OCI-LY7 (cell line): ENCODE results near the gene UBAP2. TPM values are rescaled to one million over a fixed set of nuclear protein-coding genes. Genes with fewer than 3 reads are reported as not detected.

Source experiments
- BruUV-seq: library from RNA; stranded (reverse); fragments of 400-500 nt; replicated peaks from 2 replicates; lab custom pipeline; 2021; lab: Mats Ljungman, UMichigan
- CTCF ChIA-PET: fragments of 300-600 bp; sonication (Branson Sonifier 250); formaldehyde crosslinking; loops from one replicate; lab custom pipeline; 2022; ENCODE audit warnings: antibody characterized with exemption; ENCODE audit not compliant: unreplicated experiment; lab: Charles Lee
- POLR2A ChIA-PET: fragments of 300-600 bp; sonication (Branson Sonifier 250); formaldehyde crosslinking; loops from one replicate; lab custom pipeline; 2022; ENCODE audit warnings: antibody characterized with exemption; lab: Charles Lee
- DNase-seq: peaks from one replicate; pipeline ENCODE4 v3.0.0-alpha.2; 2015; ENCODE audit warnings: low spot score
- H2AFZ ChIP-seq: fragments of 200-600 bp; sonication (generic), shearing (Covaris generic); 2 replicates; pipeline ENCODE4 v1.6.1; 2014; ENCODE audit warnings: mild to moderate bottlenecking, antibody characterized with exemption, low read length, moderate library complexity
- H3K27ac ChIP-seq: fragments of 200-600 bp; sonication (generic); 2 replicates; pipeline ENCODE4 v1.5.1; 2014; ENCODE audit warnings: mixed run types, low read depth, mild to moderate bottlenecking, moderate library complexity, low read length, inconsistent platforms; ENCODE audit not compliant: poor library complexity, severe bottlenecking
- H3K36me3 ChIP-seq: fragments of 200-600 bp; sonication (generic); 2 replicates; pipeline ENCODE4 v1.6.1; 2014; ENCODE audit warnings: mild to moderate bottlenecking, antibody characterized with exemption, low read length, moderate library complexity, mixed read lengths; ENCODE audit not compliant: insufficient read depth
- H3K4me1 ChIP-seq: fragments of 200-600 bp; sonication (generic); 2 replicates; pipeline ENCODE4 v1.5.1; 2014; ENCODE audit warnings: mild to moderate bottlenecking, low read length; ENCODE audit not compliant: insufficient read depth, poor library complexity, severe bottlenecking
- H3K4me2 ChIP-seq: fragments of 200-600 bp; sonication (generic); 2 replicates; pipeline ENCODE4 v1.6.1; 2014; ENCODE audit warnings: mild to moderate bottlenecking, low read length
- H3K4me3 ChIP-seq: fragments of 200-600 bp; sonication (generic); 2 replicates; pipeline ENCODE4 v1.5.1; 2014; ENCODE audit warnings: mild to moderate bottlenecking, low read depth, low read length; ENCODE audit not compliant: poor library complexity, severe bottlenecking
- H3K79me2 ChIP-seq: fragments of 200-600 bp; sonication (generic); 2 replicates; pipeline ENCODE4 v1.6.1; 2016; ENCODE audit warnings: low read depth, mild to moderate bottlenecking, low read length, moderate library complexity, mixed read lengths; ENCODE audit not compliant: insufficient read depth
- H3K9me2 ChIP-seq: fragments of 200-600 bp; sonication (generic); 2 replicates; pipeline ENCODE4 v1.6.1; 2016; ENCODE audit warnings: mild to moderate bottlenecking, low read length, mixed read lengths; ENCODE audit not compliant: insufficient read depth
- H3K9me3 ChIP-seq: fragments of 200-600 bp; sonication (generic); 2 replicates; pipeline ENCODE4 v1.6.1; 2014; ENCODE audit warnings: mild to moderate bottlenecking, mixed run types, low read length, mixed read lengths
- H4K20me1 ChIP-seq: fragments of 200-600 bp; sonication (generic); 2 replicates; pipeline ENCODE4 v1.6.1; 2014; ENCODE audit warnings: mild to moderate bottlenecking, antibody characterized with exemption, low read length, moderate library complexity, mixed read lengths; ENCODE audit not compliant: insufficient read depth
- CTCF ChIP-seq: fragments of 200-600 bp; sonication (generic); conservative IDR thresholded peaks from 2 replicates; pipeline ENCODE4 v1.5.1; 2014; ENCODE audit warnings: mild to moderate bottlenecking, antibody characterized with exemption, low read length, moderate library complexity, mixed read lengths
- EZH2phosphoT487 ChIP-seq: fragments of 200-600 bp; sonication (generic); IDR thresholded peaks from 2 replicates; pipeline ENCODE4 v1.6.1; 2018; ENCODE audit warnings: low read depth, borderline replicate concordance, mild to moderate bottlenecking, mixed run types, antibody characterized with exemption, low read length, moderate library complexity, mixed read lengths
- intact Hi-C: fragments of 100-400 bp; cut with micrococcal nuclease; formaldehyde crosslinking; loops from one replicate; pipeline ENCODE4 v1.10.0; 2022; ENCODE audit not compliant: unreplicated experiment
- total RNA-seq, 2 experiments: library from RNA; depleted of rRNA in 1 of 2; stranded (reverse); fragments of >200 nt in 1 of 2; shearing (Covaris generic) in 1 of 2; gene quantifications; 2 replicates each; pipeline ENCODE4 v1.2.3, GENCODE V29; 2014 to 2022

UBAP2 gene
- total RNA-seq, 2 experiments from 2014 or later = 28.5 to 63.9 TPM

DNA sequence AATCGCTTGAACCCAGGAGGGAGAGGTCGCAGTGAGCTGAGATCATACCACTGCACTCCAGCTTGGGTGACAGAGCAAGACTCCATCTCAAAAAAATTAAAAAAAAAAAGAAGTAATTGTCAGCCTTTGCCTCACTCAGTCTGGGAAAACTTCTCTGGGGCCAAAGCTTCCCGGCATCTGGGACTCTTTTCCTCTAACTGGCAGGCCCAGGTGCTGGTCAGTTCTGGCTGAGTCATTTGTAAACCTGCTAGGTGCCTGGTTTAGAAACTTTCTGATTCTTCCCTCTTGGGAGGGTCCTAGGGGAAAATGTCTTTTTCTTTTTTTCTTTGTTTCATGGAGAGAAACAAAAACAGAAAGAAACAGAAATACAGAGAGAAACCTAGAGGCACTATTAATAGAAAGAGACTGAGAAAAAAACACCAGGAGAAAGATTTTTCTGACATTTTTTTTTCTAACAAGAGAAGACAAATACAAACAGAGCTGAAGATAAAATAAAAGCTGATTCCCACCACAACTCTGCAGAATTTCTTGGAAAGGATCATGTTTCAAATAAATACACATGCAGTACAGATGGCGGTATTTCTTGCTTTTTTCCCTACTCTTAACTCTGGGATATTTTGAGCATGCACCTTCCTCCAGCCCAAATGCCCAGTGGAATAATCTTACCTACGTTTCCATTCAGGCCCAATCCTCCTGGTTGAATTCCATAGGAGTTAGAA, 22.1 kb upstream of the UBAP2 start:
- POLR2A ChIA-PET = interaction anchor here (0.7 kb wide), 1 partner anchor 56 kb away, joined by 3 read pairs; the partner anchor contains the start of gene DCAF12
- no peak overlapping the region for H3K4me2 ChIP-seq
- no peak overlapping the region for H2AFZ ChIP-seq

GRCh38 chr9:34069831-34070230, 21.1 kb upstream of the UBAP2 start:
- Histone ChIP-seq H3K27ac (no peak overlapping the region), H2AFZ (no peak overlapping the region), H3K4me2 (no peak overlapping the region), H3K4me1 (peaks cover 3% of the 10 kb centered on the region), H3K9me2 (no peaks in the 10 kb centered on the region), H4K20me1 (no peaks in the 10 kb centered on the region), H3K4me3 (no peak overlapping the region), H3K9me3 (no peaks in the 10 kb centered on the region), H3K36me3 (no peaks in the 10 kb centered on the region), H3K79me2 (no peaks in the 10 kb centered on the region)
- ChIA-PET POLR2A (interaction anchor here (0.7 kb wide), 1 partner anchor 57 kb away, joined by 3 read pairs; the partner anchor contains the start of gene DCAF12), CTCF (no interaction called here)
- TF ChIP-seq CTCF = no peak
- no peak for TF ChIP-seq EZH2phosphoT487
- no TSS peak for BruUV-seq
- no peak for DNase-seq
- intact Hi-C loops = loop anchor here (10.0 kb wide), 1 partner anchor 145 kb away; no protein-coding TSS in a partner anchor

More for the DNA sequence above, 22.1 kb upstream of the UBAP2 start:
- CTCF ChIA-PET = no interaction called here
- Histone ChIP-seq H4K20me1 (no peaks in the 10 kb centered on the region), H3K79me2 (no peaks in the 10 kb centered on the region), H3K9me2 (no peaks in the 10 kb centered on the region), H3K4me3 (no peak overlapping the region), H3K4me1 (peaks cover 3% of the 10 kb centered on the region), H3K27ac (no peak overlapping the region), H3K36me3 (no peaks in the 10 kb centered on the region), H3K9me3 (no peaks in the 10 kb centered on the region)
- BruUV-seq = no TSS peak
- no peak for DNase-seq
- no peak for TF ChIP-seq EZH2phosphoT487
- TF ChIP-seq CTCF = no peak
- intact Hi-C loops = loop anchor here (10.0 kb wide), 1 partner anchor 146 kb away; no protein-coding TSS in a partner anchor

DNA sequence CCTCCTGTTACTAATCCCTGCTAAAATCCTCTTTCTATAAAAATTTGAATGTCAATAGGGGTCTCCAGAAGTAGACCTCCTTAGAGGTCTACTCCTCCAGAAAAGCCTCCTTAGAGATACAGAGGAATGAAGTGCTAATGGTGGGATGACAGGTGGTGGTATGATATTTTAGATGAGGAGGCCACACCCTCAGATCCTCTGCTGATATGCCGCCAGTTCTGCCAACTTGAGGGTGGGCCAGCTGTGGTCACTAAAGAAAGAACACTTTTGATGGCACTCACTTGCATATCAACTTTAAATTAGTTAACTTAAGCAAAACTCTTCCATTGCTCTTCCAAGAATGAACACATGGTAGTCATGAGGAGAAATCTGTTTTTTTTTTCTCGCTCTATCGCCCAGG, 16.9 kb upstream of the UBAP2 start:
- intact Hi-C loops = no loop called here
- no peak overlapping the region for H3K4me2 ChIP-seq
- H3K4me1 ChIP-seq = no peaks in the 10 kb centered on the region
- ChIA-PET CTCF (no interaction called here), POLR2A (interaction anchor here (0.7 to 0.8 kb wide), 2 partner anchors 18 to 1678 kb away, joined by 3 to 4 read pairs; no protein-coding TSS in a partner anchor)
- TF ChIP-seq EZH2phosphoT487 (no peak), CTCF (no peak)
- no peak overlapping the region for H3K4me3 ChIP-seq
- H2AFZ ChIP-seq = no peak overlapping the region
- H3K36me3 ChIP-seq = no peaks in the 10 kb centered on the region
- no peak for DNase-seq
- no peaks in the 10 kb centered on the region for H3K9me2 ChIP-seq
- H3K79me2 ChIP-seq = no peaks in the 10 kb centered on the region
- no peaks in the 10 kb centered on the region for H4K20me1 ChIP-seq
- BruUV-seq = no TSS peak
- H3K27ac ChIP-seq = no peak overlapping the region
- H3K9me3 ChIP-seq = no peaks in the 10 kb centered on the region
